Cardiac fibroblast (primary cell): ENCODE results near the gene ZSCAN23.
A peak's percentile ranks its signal among the peaks of the same experiment; 100 is the strongest.

Experiments
- DNase-seq, 2 donors: peaks; one replicate each; pipeline versions ENCODE4 v3.0.0 to v3.0.0-alpha.2; 2010; ENCODE audit warnings: low read depth in 2 of 2
- H3K4me3 ChIP-seq, 2 donors: replicated peaks in 1 of 2; 1 replicate in 1 of 2; 2 replicates in 1 of 2; pipeline ENCODE4 v1.5.1; 2011; ENCODE audit warnings: low read depth in 2 of 2, low read length in 2 of 2, mild to moderate bottlenecking in 2 of 2, moderate library complexity in 1 of 2
- TF ChIP-seq, protein P1 (sequence below): IDR thresholded peaks from one replicate; pipeline ENCODE4 v1.5.1; 2011; ENCODE audit warnings: low read depth, mild to moderate bottlenecking, low read length, inconsistent platforms

Gene ZSCAN23

GRCh38 chr6:28443112-28443773 lies at the start of gene ZSCAN23:
Gene ZSCAN23 (minus strand): TSS chr6:28443491. CDS start chr6:28436266, 7,225 bp downstream.
- peak within 1 kb of the TSS; percentile 86 to 97 for H3K4me3 ChIP-seq
- TF ChIP-seq, protein P1, sequence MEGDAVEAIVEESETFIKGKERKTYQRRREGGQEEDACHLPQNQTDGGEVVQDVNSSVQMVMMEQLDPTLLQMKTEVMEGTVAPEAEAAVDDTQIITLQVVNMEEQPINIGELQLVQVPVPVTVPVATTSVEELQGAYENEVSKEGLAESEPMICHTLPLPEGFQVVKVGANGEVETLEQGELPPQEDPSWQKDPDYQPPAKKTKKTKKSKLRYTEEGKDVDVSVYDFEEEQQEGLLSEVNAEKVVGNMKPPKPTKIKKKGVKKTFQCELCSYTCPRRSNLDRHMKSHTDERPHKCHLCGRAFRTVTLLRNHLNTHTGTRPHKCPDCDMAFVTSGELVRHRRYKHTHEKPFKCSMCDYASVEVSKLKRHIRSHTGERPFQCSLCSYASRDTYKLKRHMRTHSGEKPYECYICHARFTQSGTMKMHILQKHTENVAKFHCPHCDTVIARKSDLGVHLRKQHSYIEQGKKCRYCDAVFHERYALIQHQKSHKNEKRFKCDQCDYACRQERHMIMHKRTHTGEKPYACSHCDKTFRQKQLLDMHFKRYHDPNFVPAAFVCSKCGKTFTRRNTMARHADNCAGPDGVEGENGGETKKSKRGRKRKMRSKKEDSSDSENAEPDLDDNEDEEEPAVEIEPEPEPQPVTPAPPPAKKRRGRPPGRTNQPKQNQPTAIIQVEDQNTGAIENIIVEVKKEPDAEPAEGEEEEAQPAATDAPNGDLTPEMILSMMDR, result no peak
- peak; percentile 88 to 93 for DNase-seq

DNA sequence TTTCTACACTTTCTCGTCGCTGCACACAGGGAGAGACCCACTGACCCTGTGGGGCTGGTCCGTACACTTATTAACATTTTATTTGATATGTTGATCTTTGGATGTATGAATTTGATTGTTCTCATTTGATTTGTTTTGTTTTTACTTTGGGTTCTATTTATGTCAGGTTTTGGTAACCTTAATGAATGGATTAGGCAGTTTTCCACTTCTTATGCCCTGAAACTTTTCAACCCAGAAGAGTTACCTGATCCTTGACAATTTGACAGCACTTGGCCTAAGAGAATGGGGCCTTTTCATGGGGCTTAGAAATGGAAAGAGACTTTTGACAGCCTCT lies 48.7 kb upstream of the ZSCAN23 start:
- H3K4me3 ChIP-seq, result no peak overlapping the region
- TF ChIP-seq, protein P1, result no peak
- DNase-seq, result no peak

- H3K4me3 ChIP-seq, result peak overlapping the region; percentile 58 to 63
- peak in 1 of 2 donors; percentile 36 for DNase-seq
- TF ChIP-seq, protein P1, result no peak
Observed at GRCh38 chr6:28490205-28490890, 47.1 kb upstream of the ZSCAN23 start.

GRCh38 chr6:28489366-28490204 lies 46.3 kb upstream of the ZSCAN23 start:
- DNase-seq, result peak; percentile 78 to 88
- H3K4me3 ChIP-seq, result peak overlapping the region; percentile 58 to 63
- TF ChIP-seq, protein P1, result no peak

DNA sequence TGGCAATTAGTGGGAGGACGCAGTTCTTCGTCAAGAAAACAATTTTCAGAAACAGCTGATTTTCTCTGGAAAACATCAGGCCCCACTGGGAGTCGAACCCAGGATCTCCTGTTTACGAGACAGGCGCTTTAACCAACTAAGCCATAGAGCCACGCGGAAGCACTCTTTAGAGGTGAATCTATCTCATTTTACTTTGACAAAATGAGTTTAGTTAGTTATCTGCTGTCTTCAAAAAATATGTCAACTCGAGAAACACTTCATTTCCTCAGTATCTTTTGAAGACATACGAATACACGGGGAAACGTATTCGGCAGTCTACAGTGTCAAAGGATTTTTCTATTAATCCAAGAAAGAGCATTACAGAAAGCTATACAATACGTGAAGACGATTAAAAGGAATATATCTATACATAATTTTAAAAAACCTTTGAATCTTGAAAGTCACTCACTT lies 45.6 kb upstream of the ZSCAN23 start:
- peak; percentile 76 to 90 for DNase-seq
- H3K4me3 ChIP-seq, result peak overlapping the region; percentile 58 to 63
- TF ChIP-seq, protein P1, result no peak

- no peak overlapping the region for H3K4me3 ChIP-seq
- DNase-seq, result no peak
- TF ChIP-seq, protein P1, result no peak
Observed at GRCh38 chr6:28486988-28487742, 43.9 kb upstream of the ZSCAN23 start.
